HPDE6-E6E7 (cell line): ENCODE measurements around the gene APOL2.
A peak's percentile ranks its signal among the peaks of the same experiment; 100 is the strongest.
"Not testable (repeated sequence)": the region's sequence is repeated elsewhere in the genome, so short reads cannot be mapped to it uniquely, and the experiment has no call there.

ENCODE experiments used
- DNase-seq: peaks from one replicate; pipeline ENCODE4 v3.0.0; 2011; ENCODE audit warnings: missing footprints; ENCODE audit errors: extremely low spot score

Gene APOL2

GRCh38 chr22:36239401-36240171 lies at the start of gene APOL2:
APOL2 (minus strand) TSS chr22:36239527; CDS start chr22:36233162, 6,365 bp downstream.
- DNase-seq, result peak; percentile 91

GRCh38 chr22:36288571-36289405 lies 49.5 kb upstream of the APOL2 start:
- DNase-seq, result no peak

- no peak for DNase-seq
Measured at GRCh38 chr22:36287881-36288515, 48.7 kb upstream of the APOL2 start.

- peak; percentile 69 for DNase-seq
Measured at GRCh38 chr22:36286096-36286957, 47.0 kb upstream of the APOL2 start.

- no peak for DNase-seq
Measured at GRCh38 chr22:36285545-36285944, 46.2 kb upstream of the APOL2 start.

- DNase-seq, result no peak
Measured at GRCh38 chr22:36285017-36285416, 45.7 kb upstream of the APOL2 start.

- DNase-seq, result no peak
Measured at GRCh38 chr22:36284171-36284571, 44.8 kb upstream of the APOL2 start.

GRCh38 chr22:36282328-36282831 lies 43.1 kb upstream of the APOL2 start:
- no peak for DNase-seq

- DNase-seq, result no peak
Measured at GRCh38 chr22:36281781-36282327, 42.5 kb upstream of the APOL2 start.

GRCh38 chr22:36280379-36280778 lies 41.1 kb upstream of the APOL2 start:
- DNase-seq, result no peak

GRCh38 chr22:36279219-36279666 lies 39.9 kb upstream of the APOL2 start:
- DNase-seq, result no peak

- peak; percentile 37 for DNase-seq
Measured at GRCh38 chr22:36277482-36278291, 38.4 kb upstream of the APOL2 start.

GRCh38 chr22:36274531-36274930 lies 35.2 kb upstream of the APOL2 start:
- DNase-seq, result no peak

- not testable (repeated sequence) for DNase-seq
Measured at GRCh38 chr22:36271951-36272350, 32.6 kb upstream of the APOL2 start.

- DNase-seq, result not testable (repeated sequence)
Measured at GRCh38 chr22:36271231-36271630, 31.9 kb upstream of the APOL2 start.

- DNase-seq, result no peak
Measured at GRCh38 chr22:36267896-36268485, 28.7 kb upstream of the APOL2 start.

- no peak for DNase-seq
Measured at GRCh38 chr22:36267058-36267457, 27.7 kb upstream of the APOL2 start.

- DNase-seq, result not testable (repeated sequence)
Measured at GRCh38 chr22:36263886-36264664, 24.7 kb upstream of the APOL2 start.

GRCh38 chr22:36263216-36263673 lies 23.9 kb upstream of the APOL2 start:
- DNase-seq, result not testable (repeated sequence)
